ENCODE data around the gene TIAM1.

GRCh38 chr21:31164713-31165694, 179.1 kb downstream of the TIAM1 start:
- TF ChIP-seq SMC3 (IDR thresholded peaks at IDR 0.05) (no peak), CTCF (IDR thresholded peaks at IDR 0.05) (no peak), CEBPB (IDR thresholded peaks at IDR 0.05) (no peak), RAD21 (conservative IDR thresholded peaks at IDR 0.05 in 1 of 2, IDR thresholded peaks at IDR 0.05 in 1 of 2) (no peak), NPAS2 (CRISPR knock-in tag; IDR thresholded peaks at IDR 0.05; ENCODE audit: borderline replicate concordance) (no peak)
